Effector memory CD4-positive, alpha-beta T cell (primary cell): Measurements from ENCODE around the gene MAML2.

Experiments used
- DNase-seq, 3 donors: peaks; one replicate each; pipeline ENCODE4 v3.0.0-alpha.2; 2020
- H3K27ac ChIP-seq: 2 replicates; pipeline ENCODE4 v1.7.0; 2013; ENCODE audit warnings: mild to moderate bottlenecking, low read length, moderate library complexity; ENCODE audit not compliant: insufficient read depth, poor library complexity, severe bottlenecking
- H3K27me3 ChIP-seq: replicated peaks from 2 replicates; pipeline ENCODE4 v1.7.0; 2013; ENCODE audit warnings: mild to moderate bottlenecking, low read length; ENCODE audit not compliant: insufficient read depth, control insufficient read depth, poor library complexity, severe bottlenecking
- H3K36me3 ChIP-seq: 2 replicates; pipeline ENCODE4 v1.7.0; 2013; ENCODE audit warnings: mild to moderate bottlenecking, low read length, moderate library complexity; ENCODE audit not compliant: control insufficient read depth, insufficient read depth
- H3K4me1 ChIP-seq: 2 replicates; pipeline ENCODE4 v1.7.0; 2013; ENCODE audit warnings: low read length, mild to moderate bottlenecking; ENCODE audit not compliant: control insufficient read depth, insufficient read depth, poor library complexity, severe bottlenecking
- H3K4me3 ChIP-seq: 2 replicates; pipeline ENCODE4 v1.7.0; 2013; ENCODE audit warnings: low read length, low read depth, mild to moderate bottlenecking; ENCODE audit not compliant: insufficient read depth, poor library complexity, severe bottlenecking
- H3K9me3 ChIP-seq: 2 replicates; pipeline ENCODE4 v1.7.0; 2013; ENCODE audit warnings: mild to moderate bottlenecking, low read length, moderate library complexity; ENCODE audit not compliant: control insufficient read depth

Gene MAML2

DNA sequence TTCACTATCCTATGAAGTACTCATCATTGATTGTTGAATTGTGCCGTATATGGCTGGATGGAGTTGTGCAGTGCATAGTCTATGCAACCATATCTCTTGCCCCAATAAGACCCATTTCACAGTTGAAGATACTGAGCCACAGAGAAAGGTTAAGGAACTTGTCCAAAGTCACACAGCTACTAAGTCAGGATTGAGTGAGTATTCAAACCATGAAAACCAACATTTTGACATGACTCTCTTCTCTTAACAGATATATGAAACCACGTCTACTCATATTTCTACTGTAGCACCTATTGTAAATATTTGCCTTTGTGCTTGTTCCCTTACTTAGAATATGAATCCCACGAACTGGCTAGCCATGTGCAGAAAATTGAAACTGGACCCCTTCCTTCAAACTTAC, 58.1 kb downstream of the MAML2 start:
- no peaks in the 10 kb centered on the region for H3K36me3 ChIP-seq
- peaks cover 6% of the 10 kb centered on the region for H3K4me1 ChIP-seq
- no peak overlapping the region for H3K27ac ChIP-seq
- no peaks in the 10 kb centered on the region for H3K27me3 ChIP-seq
- H3K4me3 ChIP-seq = no peak overlapping the region
- no peaks in the 10 kb centered on the region for H3K9me3 ChIP-seq
- no peak for DNase-seq

DNA sequence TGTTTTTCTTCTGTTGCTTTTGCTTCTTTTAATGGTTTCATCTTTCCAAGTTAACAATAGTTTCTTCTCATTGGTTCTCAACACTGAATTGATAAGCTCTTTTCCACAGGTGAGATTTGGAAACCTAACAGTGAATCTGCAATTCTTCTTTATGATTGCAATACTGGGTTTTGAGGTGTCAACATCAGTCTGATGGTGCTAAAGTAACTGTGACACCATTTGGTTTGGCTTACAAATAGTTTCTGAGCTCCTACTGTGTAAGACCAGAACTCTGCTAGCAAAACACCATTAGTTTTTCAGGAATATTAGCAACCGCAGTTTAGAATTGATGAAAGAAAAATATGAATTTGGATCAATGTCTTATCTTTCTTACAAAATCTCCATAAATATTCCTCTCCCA, 58.6 kb downstream of the MAML2 start:
- DNase-seq = no peak
- Histone ChIP-seq H3K27me3 (no peaks in the 10 kb centered on the region), H3K27ac (no peak overlapping the region), H3K36me3 (no peaks in the 10 kb centered on the region), H3K4me1 (peaks cover 6% of the 10 kb centered on the region), H3K4me3 (no peak overlapping the region), H3K9me3 (no peaks in the 10 kb centered on the region)

DNA sequence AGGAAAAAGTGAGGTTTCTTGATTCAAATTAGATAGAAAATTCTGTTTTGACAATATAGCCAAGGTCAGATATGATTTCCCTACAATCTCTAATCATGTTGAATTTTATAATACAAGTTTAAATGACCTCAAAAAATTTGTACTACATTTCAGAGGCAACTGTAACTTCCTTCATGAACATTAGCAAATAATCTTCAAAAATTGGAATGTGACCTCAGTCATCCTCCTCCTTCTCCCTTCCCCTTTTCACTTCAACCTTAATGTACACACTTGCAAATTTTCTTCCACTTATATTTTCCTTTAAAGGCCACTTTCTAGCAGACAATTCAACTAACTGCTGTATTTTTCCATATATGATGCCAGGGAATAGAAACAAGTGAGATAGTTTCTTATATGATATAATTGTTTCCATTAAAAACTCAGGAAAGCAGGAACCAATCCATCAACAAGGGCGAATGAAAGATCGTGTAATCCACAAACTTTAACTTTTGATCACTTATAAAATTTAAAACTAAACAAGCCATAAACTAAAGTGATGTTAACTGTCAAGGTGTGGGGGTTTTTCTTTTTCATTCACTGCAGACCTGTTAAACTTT, 60.3 kb downstream of the MAML2 start:
- no peak overlapping the region for H3K27ac ChIP-seq
- H3K36me3 ChIP-seq = peaks cover 3% of the 10 kb centered on the region
- H3K4me3 ChIP-seq = no peak overlapping the region
- no peak for DNase-seq
- H3K27me3 ChIP-seq = no peaks in the 10 kb centered on the region
- peaks cover 6% of the 10 kb centered on the region for H3K4me1 ChIP-seq
- no peaks in the 10 kb centered on the region for H3K9me3 ChIP-seq

DNA sequence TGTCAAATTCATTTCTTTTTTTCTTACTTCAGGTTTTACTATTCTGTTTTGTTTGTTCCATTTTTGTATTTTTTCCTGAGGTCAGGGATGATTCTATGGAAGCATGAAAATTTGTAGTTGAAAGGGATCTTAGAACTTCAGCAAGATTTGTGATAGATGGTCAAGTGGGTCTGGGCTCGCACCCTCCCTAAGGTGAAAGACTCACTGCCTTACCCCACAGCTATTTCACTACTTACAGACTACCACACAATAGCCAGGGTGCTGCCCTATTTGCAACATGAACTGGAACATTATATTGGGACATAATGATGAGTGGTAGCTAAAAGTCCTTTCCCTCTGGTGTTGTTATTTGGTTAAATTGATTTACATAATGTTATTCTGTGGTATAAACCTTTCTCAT, 62.6 kb downstream of the MAML2 start:
- DNase-seq = no peak

DNA sequence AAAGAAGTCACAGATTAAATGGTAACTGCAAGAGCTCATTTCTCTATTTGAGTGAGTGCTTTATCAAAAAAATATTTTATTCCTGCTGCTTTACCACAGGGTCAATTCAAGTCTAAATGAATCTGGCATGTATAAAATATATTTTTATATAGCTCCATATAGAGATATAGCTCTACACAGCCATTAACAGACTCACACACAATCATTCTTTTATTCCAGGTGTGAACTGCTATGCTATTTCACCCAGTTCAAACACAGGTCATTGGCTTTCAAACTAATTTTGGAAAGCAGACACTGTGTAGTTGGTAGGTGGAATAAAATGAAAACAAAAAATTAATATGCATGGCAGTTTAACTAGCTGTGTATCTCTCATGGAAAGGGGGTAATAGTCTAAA, 63.1 kb downstream of the MAML2 start:
- Histone ChIP-seq H3K4me1 (peaks cover 6% of the 10 kb centered on the region), H3K4me3 (no peak overlapping the region), H3K9me3 (no peaks in the 10 kb centered on the region), H3K27me3 (no peaks in the 10 kb centered on the region), H3K27ac (no peak overlapping the region), H3K36me3 (peaks cover 3% of the 10 kb centered on the region)
- no peak for DNase-seq

More for the DNA sequence above, 62.6 kb downstream of the MAML2 start:
- Histone ChIP-seq H3K27ac (no peak overlapping the region), H3K36me3 (peaks cover 3% of the 10 kb centered on the region), H3K4me3 (no peak overlapping the region), H3K4me1 (peaks cover 6% of the 10 kb centered on the region), H3K27me3 (no peaks in the 10 kb centered on the region), H3K9me3 (no peaks in the 10 kb centered on the region)

DNA sequence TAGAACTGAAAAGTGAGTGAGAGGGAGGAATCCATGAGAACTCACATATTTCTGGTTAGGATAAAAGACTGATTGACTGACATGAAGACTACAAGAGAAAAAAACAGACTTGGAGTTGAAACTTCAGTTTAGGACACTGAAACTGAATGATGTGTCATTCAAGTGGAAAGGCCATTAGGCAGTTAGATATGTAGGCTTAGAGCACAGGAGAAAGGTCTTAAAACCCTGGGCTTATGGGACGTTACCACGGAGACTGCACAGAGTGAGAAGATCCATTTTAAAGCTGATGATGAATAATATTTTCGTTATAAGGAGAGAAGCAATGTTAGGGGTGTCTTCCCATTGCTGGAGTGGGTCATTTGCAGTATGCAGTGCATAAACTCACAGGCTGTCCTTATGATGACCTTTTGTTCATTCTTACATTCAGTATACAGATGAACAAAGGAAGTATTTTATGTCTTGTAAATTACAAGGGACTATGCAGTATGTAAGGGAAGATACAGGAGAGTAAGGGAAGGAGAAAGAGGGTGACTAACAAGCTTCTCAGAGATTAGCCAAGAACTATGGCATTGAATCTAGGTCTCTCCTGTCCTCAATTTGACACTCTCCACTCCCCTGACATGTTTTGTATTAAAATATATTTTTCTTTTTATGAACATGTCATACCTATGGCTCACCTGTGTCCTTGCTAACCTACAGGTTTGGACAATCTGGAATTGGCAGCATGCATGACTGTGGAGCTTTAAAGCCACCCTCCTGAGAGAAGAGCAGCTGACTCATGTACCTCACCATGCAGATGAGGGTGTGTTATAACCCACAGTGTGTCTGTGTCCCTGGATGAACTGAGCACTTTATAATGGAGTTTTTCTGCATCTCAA, 63.7 kb downstream of the MAML2 start:
- no peak for DNase-seq
- Histone ChIP-seq H3K9me3 (no peaks in the 10 kb centered on the region), H3K27me3 (no peaks in the 10 kb centered on the region), H3K27ac (no peak overlapping the region), H3K4me1 (peaks cover 6% of the 10 kb centered on the region), H3K4me3 (no peak overlapping the region), H3K36me3 (peaks cover 3% of the 10 kb centered on the region)

DNA sequence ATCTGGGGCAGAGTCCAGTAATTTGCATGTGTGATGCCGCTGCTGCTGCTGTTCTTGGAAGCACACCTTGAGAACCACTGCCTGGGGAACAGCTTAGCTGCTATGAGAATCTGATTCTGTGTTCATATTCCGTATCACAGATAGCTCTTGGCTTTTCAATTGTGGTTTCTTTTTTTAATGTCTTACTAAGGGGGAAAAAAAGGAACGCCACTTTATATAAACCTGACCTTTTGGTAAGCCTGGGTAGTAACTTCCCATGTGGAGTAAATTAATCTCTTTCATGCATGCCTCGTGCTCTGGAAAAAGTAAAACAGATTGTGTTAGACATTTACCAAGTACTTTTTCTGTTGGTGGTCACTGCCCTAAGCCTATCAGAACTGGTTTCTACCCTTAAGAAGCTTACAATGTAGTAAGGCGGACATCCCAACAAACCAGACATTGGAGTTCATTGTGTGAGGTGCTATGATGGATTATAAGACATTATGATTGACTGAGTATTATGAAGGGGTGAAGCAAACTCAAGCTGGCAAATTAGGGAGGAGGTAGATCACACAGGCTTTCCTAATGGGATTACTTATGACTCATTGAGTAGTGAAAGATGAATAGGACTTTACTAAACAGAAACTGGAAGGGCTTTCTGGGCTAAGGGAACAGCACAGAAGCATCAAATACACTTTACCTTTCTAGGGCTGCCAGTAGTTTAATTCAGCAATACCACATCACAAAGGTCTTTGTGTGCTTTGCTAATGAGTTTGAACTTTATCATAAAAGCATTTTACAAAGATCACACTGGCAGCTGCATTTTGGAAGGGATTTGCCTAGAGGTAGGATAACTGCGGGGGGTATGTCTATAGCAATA, 64.7 kb downstream of the MAML2 start:
- Histone ChIP-seq H3K4me1 (peaks cover 1% of the 10 kb centered on the region), H3K27ac (no peak overlapping the region), H3K27me3 (no peaks in the 10 kb centered on the region), H3K9me3 (no peaks in the 10 kb centered on the region), H3K4me3 (no peak overlapping the region), H3K36me3 (peaks cover 3% of the 10 kb centered on the region)
- no peak for DNase-seq

DNA sequence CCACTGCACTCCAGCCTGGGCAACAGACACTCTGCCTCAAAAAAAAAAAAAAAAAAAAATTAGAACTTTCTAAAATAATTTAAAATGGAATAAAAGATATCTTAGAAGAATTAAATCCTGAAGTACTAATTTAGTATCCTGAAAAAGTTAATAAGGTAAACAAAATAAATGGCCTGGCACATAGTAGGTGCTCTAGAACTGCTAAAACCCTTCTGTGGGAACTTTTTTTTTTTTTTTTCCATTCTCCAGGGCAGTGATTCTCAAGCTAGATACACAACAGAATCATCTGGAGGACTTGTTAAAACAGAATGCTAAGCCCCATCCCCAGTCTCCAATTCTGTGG, 65.3 kb downstream of the MAML2 start:
- no peak overlapping the region for H3K27ac ChIP-seq
- no peaks in the 10 kb centered on the region for H3K9me3 ChIP-seq
- no peaks in the 10 kb centered on the region for H3K27me3 ChIP-seq
- no peak for DNase-seq
- peaks cover 2% of the 10 kb centered on the region for H3K4me1 ChIP-seq
- H3K36me3 ChIP-seq = peaks cover 3% of the 10 kb centered on the region
- no peak overlapping the region for H3K4me3 ChIP-seq

DNA sequence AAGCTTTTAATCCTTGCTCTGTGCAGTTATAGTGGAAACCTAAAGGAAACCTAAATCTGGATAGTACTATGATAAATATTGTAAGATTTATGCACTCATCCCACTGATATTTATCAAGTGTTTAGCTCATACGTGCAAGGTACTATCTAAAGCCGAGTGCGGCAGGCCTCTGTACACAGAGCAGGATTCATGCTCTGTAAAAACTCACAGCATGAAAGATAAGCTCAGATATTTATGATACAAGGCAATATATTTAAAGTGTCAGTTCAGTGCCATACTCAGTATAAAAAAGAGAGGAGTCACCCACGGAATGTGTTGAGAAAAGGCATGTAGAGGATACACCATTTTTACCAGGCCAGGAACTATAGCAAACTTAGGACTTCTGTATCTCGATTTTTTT, 66.2 kb downstream of the MAML2 start:
- no peak overlapping the region for H3K4me3 ChIP-seq
- no peaks in the 10 kb centered on the region for H3K27me3 ChIP-seq
- H3K27ac ChIP-seq = no peak overlapping the region
- H3K36me3 ChIP-seq = peaks cover 3% of the 10 kb centered on the region
- no peaks in the 10 kb centered on the region for H3K9me3 ChIP-seq
- no peak for DNase-seq
- peaks cover 5% of the 10 kb centered on the region for H3K4me1 ChIP-seq
